IPS-11a (cell line): ENCODE data around the gene SPSB3.

Experiments used
- H3K4me3 ChIP-seq: one replicate; pipeline ENCODE4 v1.5.1; 2013; ENCODE audit warnings: low read depth, low read length, control low read depth

SPSB3 gene

DNA sequence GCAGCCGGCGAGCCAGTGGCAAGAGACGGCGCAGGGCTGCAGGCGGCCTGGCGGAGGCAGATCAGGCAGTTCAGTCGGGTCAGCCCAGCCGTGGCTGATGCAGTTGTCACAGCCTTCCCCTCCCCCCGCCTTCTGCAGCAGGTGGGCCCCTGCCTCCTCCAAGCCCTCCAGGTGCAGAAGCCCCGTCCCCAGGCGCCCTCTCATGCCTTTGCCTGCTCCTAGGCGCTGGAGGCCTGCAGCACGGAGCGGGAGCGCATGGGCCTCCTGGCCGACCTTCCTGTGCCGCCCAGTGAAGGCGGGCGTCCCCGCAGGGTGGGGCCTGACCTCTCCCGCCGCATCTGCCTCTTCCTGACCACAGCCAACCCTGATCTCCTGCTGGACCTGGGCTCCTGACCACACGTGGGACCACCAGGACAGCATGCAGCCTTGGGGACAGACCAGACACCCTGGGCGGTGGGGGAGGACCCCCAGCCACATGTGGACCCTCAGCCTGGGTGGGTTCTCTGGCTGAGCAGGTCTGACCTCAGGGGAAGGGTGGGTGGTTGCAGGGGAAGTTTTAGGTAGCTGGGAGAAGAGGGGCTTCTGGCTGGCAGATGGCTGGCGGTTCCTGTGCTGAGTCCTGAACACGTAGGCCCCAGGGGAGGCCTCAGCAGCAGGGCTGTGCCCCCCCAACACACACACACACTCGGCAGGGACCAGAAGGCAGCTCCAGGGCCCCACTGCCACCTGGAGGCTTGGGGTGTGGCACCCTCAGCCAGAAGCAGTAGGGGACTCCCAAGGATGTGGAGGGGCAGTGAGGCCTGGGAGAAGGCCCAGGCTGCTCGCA lies 6.3 kb downstream of the SPSB3 start:
- no peak overlapping the region for H3K4me3 ChIP-seq

GRCh38 chr16:1775006-1775845 lies 7.1 kb downstream of the SPSB3 start:
- no peak overlapping the region for H3K4me3 ChIP-seq

DNA sequence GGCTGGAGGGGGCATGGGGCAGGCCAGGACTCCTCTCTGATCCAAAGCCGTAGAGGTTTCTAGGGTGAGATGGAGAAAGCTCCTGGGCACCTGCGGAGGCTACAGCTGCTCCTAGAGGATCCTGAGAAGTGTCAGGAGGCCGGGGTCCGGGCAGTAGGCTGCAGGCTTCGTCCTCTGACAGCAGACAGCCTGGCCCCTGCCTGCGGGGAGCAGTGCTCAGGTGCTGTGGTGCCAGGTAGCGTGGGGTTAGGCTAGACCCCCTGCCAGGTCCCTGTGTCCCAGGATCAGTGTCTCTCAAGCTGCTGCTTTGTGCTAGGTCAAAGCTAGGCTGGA lies 8.0 kb downstream of the SPSB3 start:
- no peak overlapping the region for H3K4me3 ChIP-seq

GRCh38 chr16:1773703-1774447 lies 8.5 kb downstream of the SPSB3 start:
- H3K4me3 ChIP-seq, result peak overlapping the region; percentile 89

DNA sequence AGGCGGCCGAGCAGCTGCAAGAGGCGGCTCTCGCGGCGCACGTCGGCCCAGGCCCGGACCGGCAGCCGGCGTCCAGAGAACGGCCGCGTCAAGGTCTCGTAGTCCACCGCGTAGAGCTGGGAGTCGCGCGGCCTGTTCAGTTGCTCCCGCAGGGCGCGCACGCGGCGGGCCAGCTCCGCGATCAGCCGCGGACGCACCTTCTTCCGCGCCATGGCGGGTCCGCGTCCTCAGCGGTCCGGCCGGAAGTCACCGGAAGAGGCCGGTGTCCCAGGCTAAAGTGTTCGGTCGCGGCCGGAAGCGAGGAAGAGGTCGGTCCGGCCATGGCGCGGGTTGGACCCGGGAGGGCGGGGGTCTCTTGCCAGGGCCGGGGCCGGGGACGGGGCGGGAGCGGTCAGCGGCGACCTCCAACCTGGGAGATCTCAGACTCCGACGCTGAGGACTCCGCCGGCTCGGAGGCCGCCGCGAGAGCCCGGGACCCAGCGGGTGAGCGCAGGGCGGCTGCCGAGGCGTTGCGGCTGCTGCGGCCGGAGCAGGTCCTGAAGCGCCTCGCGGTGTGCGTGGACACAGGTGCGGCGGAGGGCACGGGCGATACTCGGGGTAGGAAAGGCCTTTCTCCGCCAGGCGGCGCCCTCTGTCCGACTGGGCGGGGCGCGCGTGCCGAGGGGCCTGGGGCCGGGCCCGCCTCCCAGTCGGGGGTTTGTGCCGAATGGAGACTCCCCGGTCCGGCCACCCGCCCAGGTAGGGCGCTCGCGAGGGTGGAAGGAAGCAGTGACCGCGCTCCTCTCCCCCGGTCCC lies 9.3 kb downstream of the SPSB3 start, which contains the start of gene MRPS34:
MRPS34 (minus strand) TSS at position 227 of the 795 bp plus-strand sequence; CDS start at position 212, 15 bp downstream.
- H3K4me3 ChIP-seq, result peak within 1 kb of the TSS; percentile 89

DNA sequence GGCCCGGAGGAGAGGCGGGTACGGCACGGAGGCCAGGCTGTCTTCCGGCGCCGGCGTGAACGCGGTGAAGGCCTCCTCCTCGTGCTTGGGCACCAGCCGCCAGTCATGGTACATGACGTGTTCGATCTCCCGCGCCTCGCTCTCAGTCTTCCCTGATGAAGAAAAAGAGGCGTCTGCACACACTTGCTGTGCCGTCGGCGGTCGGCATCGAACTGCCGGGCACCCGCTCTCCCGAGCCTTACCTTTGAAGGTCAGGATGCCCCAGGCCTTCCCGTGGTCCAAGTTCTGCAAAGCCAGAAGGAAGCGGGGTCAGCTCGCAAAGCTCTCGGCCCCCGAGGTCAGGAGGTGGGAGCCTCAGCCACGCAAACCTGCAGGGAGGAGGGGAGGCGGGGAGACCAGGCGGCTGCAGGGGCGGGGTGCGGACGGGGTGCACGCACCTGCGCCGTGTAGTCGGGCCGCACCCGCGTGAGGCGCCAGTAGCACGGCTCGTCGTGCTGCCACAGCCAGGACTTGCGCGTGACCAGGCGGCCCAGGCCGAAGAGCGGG lies 9.9 kb downstream of the SPSB3 start, which contains the start of gene EME2:
EME2 (plus strand) TSS at position 449 of the 546 bp plus-strand sequence. CDS start 418 bp downstream, outside the sequence.
- peak within 1 kb of the TSS; percentile 89 for H3K4me3 ChIP-seq

DNA sequence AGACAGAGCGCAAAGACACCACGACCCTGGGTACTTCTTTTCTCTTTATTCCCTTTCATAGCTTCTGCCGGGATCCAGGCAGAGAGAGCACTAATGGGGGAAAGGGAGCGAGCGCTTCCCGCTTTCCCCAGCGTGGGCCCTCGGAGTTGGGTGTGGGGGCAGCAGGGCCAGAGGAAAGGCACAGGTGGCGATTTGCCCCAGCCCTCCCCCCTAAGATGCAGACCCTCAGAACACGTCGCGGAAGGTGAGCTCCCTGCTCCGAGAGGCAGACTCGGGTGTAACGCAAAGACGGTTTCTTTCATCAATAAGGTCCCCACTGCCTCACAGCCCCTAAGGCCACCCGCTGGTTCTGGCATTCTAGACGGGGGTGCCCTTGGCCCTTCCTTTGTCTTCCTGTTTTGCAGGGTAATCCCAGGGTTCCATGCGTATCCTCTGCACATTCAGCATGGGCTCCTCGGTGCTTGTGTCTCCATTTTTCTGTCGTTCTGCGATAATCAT lies 10.5 kb downstream of the SPSB3 start:
- H3K4me3 ChIP-seq, result peak overlapping the region; percentile 89

- H3K4me3 ChIP-seq, result peak within 1 kb of the TSS; percentile 89
These were observed 11.0 kb downstream of the SPSB3 start, which contains the start of gene NME3 for GRCh38 chr16:1771188-1771863. NME3 (minus strand) TSS chr16:1771543; CDS start chr16:1771534, 9 bp downstream.

DNA sequence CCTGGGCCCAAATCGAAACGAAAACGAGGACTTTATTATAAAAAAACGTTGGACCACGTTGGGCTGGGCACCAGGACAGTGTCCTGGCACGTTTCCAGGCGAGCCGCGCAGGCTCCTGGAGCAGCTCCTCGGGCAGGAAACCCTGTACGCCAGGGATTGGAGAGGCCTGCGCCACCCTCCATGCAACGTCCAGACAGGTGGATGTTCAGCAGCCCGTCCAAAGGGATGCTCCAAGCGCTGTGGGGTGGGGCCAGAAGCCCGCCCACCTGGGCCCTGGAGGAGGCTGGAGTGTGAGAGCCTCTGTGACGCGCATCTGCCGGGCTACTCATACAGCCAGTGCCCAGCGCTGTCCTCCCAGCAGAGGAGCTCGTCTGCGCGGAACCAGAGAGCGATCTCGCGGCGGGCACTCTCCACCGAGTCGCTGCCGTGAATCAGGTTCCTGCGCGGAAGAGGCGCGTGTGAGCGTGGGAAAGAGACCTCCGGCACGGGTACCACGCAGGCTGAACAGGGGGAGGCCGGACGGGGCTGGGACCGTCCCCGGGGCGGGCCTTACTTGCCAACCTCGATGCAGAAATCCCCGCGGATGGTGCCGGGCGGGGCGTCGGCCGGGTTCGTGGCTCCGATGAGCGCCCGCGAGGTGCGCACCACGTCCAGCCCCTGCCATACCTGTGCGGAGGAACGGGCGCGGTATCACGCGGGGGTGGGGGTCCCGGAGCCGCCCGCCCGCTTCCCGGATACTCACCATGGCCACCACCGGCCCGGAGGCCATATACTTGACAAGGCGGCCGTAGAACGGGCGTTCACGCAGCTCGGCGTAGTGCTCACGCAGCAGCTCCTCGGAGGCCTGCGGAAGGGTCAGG lies 11.8 kb downstream of the SPSB3 start:
- H3K4me3 ChIP-seq, result peak overlapping the region; percentile 70

DNA sequence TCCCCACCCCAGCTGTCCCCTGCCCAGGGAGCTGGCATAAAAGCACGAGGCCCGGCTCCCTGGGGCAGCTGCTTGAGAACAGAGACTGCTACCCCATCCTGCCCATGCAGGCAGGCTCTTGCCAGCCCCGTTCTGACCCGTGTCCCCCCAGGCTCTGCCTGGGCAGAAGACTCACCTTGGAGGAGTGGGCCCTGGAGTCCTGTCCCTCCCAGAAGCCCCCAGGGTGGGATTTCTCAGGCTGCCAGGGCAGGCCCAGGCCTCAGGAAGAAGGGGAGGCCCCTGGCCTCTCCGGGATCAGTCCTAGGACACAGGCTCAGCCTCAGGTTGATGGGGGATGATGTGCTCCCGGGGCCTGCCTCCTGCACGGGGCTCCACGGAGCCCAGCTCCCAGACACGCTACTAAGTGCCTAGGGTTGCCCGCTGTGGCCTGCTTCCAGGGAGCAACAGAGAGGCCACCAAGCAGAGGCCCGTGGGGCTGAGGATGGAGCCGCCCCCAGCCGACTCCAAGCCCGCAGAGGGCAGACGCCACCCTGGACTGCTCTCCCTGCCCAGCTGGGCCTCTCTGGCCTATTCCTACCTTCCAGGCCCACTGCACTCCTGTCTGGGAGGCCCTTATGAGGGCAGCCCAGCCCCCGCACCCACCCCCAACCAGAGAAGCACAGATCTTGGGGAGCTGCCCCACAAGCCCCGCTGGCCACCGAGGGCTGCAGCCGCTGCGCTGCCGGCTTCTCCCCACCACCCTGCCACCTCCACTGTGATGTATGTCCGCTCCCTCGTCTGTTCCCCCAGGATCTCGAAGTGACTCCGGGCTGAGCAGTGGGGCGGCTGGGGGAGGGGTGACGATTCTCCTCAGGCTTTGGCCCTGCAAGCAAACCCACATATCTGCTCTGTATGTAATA lies 12.7 kb downstream of the SPSB3 start:
- no peak overlapping the region for H3K4me3 ChIP-seq

GRCh38 chr16:1768767-1769401 lies 13.5 kb downstream of the SPSB3 start:
- no peak overlapping the region for H3K4me3 ChIP-seq

- no peak overlapping the region for H3K4me3 ChIP-seq
These were observed 14.2 kb downstream of the SPSB3 start for GRCh38 chr16:1768061-1768766.

GRCh38 chr16:1767116-1767994 lies 15.0 kb downstream of the SPSB3 start:
- no peak overlapping the region for H3K4me3 ChIP-seq

DNA sequence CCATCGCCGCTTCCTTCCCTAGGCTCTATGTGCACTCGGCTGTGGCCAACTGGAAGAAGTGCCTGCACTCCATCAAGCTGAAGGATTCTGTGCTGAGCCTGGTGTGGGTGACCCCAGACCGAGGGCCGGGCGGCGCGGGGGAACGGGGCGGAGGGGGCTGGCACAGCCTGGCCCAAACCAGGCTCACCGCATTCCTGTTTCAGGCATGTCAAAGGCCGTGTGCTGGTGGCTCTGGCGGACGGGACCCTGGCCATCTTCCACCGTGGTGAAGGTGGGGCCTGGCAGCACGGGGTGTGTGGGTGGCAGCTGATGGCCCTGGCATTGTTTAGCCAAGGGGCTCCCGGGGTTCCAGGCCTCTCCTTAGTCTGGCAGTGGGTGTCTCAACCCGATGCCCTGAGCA lies 15.7 kb downstream of the SPSB3 start:
- H3K4me3 ChIP-seq, result no peak overlapping the region

GRCh38 chr16:1766231-1766630 lies 16.1 kb downstream of the SPSB3 start:
- H3K4me3 ChIP-seq, result no peak overlapping the region
